Left renal cortex interstitium (tissue), 4 donors: ENCODE measurements around the gene SRCAP. TPM values are rescaled to one million over a fixed set of nuclear protein-coding genes. Genes with fewer than 3 reads are reported as not detected.
A peak's percentile ranks its signal among the peaks of the same experiment; 100 is the strongest.
"Not testable (repeated sequence)": the region's sequence is repeated elsewhere in the genome, so short reads cannot be mapped to it uniquely, and the experiment has no call there.

Experiments
- DNase-seq, 4 donors: peaks; one replicate each; pipeline ENCODE4 v3.0.0-alpha.2; 2013; ENCODE audit warnings: low read depth in 4 of 4, low spot score in 2 of 4, missing footprints in 1 of 4
- polyA plus RNA-seq, 4 donors: library from polyadenylated mRNA; unstranded; fragments of 120-200 nt; gene quantifications; one replicate each; pipeline ENCODE4 v1.2.1, GENCODE V29; 2013; ENCODE audit not compliant: insufficient read length in 4 of 4

The SRCAP gene
- polyA plus RNA-seq, 4 donors: 23.0 to 62.5 (median 37.3) TPM

DNA sequence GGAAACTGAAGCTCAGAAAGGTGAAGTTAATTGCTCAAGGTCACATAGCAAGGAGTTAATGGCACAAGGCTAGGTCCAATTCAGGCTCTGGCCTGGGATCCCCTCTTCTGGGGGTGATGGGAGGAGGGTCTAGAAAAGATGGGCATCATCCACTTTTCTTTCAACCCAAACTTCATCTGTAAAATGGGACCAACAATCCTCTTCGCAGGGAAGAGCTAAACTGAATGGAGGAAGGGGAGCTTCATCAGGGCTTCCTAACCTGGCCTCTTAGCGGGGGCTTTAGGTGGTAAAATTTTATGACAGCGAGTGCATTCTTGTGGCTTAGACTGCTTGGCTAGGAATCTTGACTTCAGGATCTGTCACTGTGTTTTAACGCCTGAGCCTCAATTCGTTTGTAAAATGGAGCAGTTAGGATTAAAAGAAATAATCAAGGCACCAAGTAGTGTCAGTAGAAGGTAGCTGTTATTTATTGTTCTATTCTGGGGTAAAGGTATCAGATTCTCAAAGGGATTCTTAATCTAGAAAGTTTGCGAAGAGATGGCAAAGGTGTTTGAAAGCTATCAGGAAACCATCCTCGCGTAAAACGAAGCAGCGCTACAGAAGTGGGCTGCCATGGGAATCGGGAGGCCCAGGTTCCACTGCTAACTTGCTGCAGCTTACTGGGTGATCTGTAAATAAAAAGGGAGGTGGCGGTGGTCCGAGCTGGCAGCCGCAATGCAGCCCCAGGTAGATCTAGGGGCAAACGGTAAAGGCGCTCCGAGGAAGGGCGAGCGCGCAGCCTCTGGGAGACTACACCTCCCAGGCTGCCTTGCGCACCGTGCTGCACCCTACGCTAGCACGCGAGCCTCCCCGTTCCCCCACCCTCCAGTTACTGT is 1.5 kb upstream of the SRCAP start:
- DNase-seq: peak in 2 of 4 donors; percentile 11 to 29

DNA sequence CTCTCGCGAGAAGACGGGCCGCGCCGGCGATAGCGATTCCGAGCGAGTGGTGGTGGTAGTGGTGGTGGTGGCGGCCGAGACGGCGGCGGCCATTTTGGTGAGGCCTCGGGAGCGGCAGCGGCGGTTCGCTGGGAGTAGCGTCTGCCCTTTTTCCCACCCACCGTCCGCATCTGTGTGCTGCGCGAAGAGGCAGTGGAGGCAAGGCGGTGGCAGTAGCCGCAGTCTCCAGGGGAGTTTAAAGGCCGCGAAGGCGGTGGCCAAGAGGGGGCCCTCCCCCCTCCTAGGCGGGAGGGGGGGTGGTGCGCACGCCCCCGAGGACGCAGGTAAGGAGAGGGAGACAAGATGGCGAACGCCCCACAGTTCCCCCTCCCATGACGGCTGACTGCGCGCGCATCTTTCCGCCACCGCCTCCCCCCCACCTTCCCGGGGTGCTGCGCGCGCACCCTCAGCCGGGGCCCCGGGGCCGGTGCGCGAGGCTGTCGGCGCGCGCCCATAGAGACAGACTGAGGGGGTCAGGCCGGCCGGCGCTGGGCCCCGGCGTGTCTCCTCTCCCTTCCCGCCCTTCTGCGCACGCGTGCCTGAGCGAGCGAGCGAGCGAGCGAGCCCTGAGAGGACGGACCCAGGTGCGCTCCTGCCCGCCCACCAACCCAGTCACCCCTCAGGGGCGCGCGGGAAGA is 694 bp upstream of the SRCAP start:
- DNase-seq: peak; percentile 91 to 96 (median 94)

DNA sequence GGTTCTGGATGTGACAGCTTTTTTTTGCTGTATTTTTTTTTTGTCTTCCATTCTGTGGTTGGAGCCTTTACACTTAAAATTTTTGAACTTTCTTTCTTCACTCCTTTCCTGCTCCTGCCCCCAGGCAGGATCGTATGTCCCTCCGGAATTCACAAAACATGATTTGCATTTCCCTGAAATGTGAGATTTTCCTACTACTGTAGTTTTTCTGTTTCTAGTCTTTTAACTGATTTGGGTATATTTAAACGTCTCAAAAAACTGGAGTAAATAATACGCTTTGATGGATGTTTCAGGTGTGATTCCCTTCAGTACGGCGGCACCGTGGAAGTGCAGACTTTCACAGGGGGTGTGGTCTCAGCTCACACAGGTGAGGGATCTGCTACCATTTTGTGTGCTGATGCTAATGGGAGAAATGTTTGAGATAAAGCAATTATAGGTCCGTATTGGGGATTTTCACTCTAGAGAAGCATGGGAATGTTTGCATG is 686 bp downstream of the SRCAP start:
- no peak for DNase-seq

DNA sequence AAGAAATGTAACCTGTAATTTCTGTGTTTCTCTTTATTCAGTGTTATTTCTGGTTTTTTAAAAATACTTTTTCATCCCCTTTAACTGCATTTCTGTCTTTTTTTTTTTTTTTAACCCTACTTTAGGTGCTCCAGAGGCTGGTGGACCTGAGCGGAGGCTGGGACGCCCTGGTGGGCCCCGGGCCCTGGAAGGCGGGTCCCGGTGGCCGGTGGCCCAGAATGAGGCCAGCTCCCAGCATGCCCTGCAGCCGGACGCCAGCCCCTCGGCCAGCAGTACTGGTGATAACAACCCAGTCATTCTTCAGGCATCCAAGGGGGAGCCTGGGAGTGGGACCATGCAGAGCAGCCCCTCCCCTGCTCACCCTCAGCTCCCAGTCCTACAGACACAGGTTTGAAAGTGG is 1.5 kb downstream of the SRCAP start:
- DNase-seq: no peak

DNA sequence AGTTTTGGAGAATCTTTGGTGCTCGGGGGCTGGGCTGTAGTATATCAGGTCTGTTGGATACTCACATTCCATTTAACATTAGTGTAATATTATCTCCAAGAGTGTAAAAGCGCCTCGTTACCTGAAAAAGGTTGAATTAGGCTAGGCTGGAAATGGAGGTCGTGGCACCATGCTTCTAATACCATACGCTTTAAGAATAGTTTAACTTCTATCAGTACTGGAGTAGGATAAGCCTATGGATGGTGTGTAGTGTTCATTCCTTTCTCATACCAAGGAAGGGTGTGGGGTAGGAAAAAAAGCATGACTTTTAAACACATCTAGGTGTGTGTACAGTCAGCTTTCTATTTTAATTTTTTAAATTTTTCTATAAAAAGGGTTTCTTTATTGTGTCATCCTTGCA is 2.0 kb downstream of the SRCAP start:
- DNase-seq: no peak

DNA sequence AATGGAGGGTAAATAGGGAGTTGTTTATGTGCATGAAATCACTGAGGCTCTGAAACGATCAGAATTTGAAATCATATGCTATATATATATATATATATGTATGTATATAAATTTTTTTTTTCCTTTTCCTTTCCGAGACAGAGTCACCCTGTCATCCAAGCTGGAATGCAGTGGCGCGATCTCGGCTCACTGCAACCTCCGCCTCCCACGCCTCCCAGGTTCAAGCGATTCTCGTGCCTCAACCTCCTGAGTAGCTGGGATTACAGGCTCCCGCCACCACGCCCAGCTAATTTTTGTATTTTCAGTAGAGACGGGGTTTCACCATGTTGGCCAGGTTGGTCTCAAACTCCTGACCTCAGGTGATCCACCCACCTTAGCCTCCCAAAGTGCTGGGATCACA is 4.1 kb downstream of the SRCAP start:
- not testable (repeated sequence) for DNase-seq

DNA sequence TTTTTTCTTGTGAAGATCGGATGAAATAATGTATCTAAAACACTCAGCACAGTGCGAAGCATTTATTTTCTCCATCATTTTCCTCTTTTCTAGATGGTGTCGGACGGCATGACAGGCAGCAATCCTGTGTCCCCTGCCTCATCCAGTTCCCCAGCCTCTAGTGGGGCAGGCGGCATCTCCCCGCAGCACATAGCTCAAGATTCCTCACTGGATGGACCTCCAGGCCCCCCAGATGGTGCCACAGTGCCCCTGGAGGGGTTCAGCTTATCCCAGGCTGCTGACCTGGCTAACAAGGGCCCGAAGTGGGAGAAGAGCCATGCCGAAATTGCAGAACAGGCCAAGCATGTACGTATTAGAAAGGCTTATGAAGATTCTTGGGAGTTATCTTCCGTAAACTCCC is 5.0 kb downstream of the SRCAP start:
- no peak for DNase-seq

DNA sequence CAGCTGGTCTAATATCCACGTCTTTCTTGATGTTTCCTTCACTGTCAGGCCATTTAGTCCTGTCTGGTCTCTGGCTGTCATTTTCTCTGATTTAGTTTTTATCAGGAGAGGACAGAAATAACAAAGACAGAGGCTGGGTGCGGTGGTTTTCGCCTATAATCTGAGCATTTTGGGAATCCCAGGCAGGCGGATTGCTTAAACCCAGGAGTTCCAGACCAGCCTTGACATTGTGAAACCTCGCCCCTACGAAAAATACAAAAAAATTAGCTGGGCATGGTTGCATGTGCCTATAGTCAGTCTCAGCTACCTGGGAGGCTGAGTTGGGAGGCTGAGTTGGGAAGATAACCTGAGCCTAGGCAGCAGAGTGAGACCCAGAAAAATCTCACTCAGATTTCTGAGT is 7.1 kb downstream of the SRCAP start:
- no peak for DNase-seq

DNA sequence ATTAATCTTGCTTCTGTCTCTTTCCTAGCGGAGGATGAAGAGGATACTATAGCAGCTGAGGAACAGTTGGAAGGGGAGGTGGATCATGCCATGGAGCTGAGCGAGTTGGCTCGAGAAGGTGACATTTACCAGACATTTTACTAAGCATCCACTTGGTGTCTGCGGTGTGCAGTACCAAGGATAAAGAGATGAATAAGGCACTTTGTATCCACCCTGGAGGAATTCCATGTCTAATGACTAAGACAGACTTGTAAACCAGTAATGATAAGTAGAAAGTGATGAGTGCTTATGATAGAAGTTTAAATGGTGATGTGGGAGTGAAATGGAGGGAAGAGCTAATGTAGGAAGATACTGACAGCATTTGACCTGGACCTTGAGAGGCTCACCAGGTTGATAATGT is 12.0 kb downstream of the SRCAP start:
- DNase-seq: no peak

DNA sequence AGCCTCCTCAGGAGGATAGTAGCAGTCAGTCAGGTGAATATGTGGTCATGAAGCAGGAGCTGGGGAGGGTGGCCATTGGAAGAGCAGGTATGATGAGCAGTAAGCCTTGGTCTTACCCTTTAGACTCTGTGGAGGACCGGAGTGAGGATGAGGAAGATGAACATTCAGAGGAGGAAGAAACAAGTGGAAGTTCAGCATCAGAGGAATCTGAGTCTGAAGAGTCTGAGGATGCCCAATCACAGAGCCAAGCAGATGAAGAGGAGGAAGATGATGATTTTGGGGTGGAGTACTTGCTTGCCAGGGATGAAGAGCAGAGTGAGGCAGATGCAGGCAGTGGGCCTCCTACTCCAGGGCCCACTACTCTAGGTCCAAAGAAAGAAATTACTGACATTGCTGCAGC is 12.7 kb downstream of the SRCAP start:
- no peak for DNase-seq

DNA sequence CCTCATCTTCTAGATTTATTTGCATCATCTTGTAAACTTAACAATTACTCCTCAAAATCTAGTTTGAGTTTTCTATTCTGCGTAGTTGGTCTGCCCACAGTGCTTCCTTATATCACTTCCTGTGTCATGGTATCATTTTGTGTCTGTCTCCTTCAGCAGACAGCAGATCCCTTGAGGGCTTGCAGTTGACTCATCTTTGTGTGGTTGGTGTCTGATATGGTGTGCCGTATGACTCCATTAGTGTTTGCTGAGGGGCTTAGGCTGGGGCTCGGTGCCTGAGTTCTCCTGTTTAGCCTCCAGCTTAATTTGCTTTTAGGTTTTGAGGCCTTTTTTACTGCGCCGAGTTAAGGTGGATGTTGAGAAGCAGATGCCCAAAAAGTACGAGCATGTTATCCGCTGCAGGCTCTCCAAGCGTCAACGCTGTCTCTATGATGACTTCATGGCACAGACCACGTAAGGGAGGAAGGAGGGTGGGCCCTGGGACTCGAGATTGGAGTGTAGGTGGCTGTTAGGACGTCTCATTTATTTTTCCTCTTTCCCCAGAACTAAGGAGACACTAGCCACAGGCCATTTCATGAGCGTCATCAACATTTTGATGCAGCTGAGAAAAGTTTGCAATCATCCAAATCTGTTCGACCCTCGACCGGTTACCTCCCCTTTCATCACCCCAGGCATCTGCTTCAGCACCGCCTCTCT is 16.9 kb downstream of the SRCAP start:
- DNase-seq: no peak

DNA sequence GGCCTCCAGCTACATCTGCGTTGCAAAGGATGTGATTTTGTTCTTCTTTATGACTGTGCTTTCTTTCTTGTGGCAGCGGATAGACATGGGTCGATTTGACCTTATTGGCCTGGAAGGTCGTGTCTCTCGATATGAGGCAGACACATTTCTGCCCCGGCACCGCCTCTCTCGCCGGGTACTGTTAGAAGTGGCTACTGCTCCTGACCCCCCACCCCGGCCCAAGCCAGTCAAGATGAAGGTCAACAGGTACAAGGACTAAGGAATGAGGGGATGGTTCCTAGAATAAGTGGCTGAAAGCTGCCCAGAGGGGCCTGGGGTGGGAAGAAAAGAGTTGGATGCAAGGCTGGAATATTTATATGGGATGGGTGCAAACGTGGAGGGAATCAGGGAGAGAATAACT is 21.1 kb downstream of the SRCAP start:
- DNase-seq: no peak

DNA sequence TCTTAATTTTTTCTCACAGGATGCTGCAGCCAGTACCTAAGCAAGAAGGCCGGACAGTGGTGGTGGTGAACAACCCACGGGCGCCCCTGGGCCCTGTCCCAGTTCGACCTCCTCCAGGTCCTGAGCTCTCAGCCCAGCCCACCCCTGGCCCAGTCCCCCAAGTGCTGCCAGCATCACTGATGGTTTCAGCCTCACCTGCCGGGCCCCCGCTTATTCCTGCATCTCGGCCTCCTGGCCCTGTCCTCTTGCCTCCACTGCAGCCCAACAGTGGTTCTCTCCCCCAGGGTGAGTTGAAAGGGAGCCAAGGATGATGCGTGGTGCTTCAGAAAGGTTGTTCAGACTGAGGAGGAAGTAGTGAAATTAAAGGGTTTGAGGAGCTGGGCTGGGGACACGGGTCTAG is 21.7 kb downstream of the SRCAP start:
- DNase-seq: no peak

DNA sequence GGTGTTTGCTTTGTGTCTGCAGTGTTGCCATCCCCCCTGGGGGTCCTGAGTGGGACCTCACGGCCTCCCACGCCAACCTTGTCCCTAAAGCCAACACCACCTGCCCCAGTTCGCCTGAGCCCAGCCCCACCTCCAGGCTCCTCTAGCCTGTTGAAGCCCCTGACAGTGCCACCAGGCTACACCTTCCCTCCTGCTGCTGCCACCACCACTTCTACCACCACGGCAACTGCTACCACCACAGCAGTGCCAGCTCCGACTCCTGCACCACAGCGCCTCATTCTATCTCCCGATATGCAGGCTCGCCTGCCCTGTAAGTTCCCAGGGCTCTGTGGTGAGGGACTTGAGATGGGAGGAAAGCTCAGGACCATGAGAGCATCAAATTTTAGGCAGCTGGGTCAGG is 22.2 kb downstream of the SRCAP start:
- no peak for DNase-seq

DNA sequence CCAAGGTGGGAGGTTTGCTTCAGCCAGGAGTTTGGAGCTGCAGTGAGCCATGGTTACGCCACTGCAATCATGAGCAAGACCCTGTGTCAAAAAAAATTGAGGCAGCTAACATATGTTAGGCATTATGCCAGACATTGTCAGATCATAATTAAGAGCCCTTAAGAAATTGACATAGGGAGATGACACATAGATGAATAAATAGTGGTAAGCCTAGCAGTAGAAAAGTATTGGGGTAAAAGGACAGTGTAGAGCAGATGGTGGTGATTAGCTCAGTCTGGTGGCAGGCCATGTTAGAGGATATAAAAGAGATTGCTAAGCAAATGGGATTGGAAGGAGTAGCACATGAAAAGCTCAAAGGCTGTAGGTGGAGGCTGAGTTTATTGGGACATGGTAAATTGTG is 22.6 kb downstream of the SRCAP start:
- DNase-seq: no peak

DNA sequence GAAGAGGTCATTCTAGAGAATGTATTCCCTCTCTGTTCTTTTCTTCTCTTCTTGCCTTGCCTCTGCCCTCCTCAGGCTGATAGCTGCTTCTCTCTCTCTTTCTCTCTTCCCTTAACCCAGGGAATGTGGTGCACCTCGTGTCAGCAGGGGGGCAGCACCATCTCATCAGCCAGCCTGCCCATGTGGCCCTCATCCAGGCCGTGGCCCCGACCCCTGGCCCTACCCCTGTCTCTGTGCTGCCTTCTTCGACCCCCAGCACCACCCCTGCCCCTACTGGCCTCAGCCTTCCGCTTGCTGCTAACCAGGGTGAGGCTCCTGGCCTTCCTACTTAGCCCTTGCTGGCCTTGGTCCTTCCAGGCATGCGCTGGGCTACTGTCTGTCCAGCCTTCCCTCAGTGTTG is 23.5 kb downstream of the SRCAP start:
- no peak for DNase-seq

DNA sequence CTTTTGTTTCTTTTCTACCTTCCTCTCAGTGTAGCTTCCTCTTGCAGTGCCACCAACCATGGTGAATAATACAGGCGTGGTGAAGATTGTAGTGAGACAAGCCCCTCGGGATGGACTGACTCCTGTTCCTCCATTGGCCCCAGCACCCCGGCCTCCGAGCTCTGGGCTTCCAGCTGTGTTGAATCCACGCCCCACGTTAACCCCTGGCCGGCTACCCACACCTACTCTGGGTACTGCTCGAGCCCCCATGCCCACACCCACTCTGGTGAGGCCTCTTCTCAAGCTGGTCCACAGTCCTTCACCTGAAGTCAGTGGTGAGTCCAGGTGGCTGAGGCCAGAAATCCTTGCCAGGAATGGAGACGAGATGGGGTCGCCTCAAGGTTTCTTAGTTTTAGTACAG is 23.9 kb downstream of the SRCAP start:
- no peak for DNase-seq

DNA sequence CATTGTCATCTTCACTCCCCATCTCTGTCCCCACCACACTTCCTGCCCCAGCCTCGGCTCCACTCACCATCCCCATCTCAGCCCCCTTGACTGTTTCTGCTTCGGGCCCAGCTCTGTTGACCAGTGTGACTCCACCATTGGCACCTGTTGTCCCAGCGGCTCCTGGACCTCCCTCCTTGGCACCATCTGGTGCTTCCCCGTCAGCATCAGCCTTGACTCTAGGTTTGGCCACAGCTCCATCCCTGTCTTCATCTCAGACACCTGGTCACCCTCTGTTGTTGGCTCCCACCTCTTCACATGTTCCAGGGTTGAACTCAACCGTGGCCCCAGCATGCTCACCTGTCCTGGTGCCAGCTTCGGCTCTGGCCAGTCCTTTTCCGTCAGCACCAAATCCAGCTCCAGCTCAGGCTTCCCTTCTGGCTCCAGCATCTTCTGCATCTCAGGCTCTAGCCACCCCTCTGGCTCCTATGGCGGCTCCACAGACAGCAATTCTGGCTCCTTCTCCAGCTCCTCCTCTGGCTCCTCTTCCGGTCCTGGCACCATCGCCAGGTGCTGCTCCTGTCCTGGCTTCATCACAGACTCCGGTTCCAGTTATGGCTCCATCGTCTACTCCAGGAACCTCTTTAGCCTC is 24.9 kb downstream of the SRCAP start:
- DNase-seq: no peak

DNA sequence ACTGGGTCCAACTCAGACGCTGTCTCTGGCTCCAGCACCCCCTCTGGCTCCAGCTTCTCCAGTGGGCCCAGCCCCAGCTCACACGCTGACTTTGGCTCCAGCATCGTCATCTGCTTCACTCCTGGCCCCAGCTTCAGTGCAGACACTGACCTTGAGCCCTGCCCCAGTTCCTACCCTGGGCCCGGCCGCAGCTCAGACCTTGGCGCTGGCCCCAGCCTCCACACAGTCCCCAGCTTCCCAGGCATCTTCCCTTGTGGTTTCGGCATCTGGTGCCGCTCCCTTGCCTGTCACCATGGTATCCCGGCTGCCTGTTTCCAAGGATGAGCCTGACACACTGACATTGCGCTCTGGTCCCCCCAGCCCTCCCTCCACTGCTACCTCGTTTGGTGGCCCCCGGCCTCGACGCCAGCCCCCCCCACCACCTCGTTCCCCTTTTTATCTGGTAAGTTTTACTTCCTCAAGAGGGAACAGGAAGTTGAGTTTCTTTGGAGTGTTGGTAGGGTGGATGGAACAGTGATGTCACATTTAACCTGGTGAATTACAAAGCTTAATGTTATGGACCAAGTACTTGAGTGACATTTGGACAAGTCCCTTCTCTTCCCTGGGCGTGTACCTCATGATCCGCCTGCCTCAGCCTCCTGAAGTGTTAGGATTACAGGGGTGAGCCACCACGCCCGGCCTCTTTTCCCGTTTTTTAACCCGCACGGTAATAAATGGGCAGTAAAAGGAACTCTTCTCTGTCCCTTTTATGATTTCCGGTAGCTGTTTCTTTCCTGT is 25.9 kb downstream of the SRCAP start:
- DNase-seq: no peak

DNA sequence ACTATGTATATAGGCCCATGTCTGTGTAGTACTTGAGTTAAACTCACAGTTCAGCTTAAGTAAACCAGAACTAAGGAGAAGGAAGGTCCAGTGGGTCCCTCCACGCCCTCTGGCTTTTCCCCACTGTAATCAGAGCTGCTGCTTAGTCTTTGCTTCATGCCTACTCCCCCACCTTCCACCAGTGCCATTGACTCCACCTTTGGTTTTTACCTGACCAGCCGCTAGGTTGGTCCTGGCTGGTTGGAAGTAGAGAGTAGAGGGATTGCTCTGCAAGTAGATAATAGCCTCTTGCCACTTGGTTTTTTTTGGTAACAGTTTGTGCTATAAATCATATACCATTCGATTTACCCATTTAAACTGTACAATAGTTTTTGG is 26.4 kb downstream of the SRCAP start:
- DNase-seq: no peak
